GM18867 (cell line): ENCODE measurements around the gene LSMEM2.
"Not testable (repeated sequence)": the region's sequence is repeated elsewhere in the genome, so short reads cannot be mapped to it uniquely, and the experiment has no call there.

Experiments
- ATAC-seq: cut with Tn5 transposase; IDR thresholded peaks from one replicate; pipeline ENCODE4 v1.9.1; 2021; ENCODE audit warnings: mild to moderate bottlenecking, moderate library complexity; ENCODE audit not compliant: unreplicated experiment

The LSMEM2 gene

DNA sequence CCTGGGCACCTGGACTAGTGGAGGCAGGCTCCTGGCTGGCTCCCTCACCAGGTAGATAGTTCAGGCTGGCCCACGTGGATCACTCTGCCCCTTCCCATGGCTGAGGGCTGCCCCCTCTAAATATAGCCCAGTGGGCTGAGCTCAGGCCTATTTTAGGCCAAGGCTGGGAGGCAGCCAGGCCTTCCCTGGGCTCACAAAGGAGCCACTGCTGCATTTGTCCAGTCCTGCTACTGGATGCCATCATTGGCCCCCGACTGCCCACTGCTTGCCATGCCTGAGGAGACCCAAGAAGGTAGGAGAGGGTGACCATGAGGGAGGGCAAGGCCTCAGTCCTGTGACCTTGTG is at the start of gene LSMEM2:
Gene LSMEM2 (plus strand): TSS at position 208 of the 345 bp plus-strand sequence. CDS start 27 bp downstream, at position 235.
- no peak for ATAC-seq

DNA sequence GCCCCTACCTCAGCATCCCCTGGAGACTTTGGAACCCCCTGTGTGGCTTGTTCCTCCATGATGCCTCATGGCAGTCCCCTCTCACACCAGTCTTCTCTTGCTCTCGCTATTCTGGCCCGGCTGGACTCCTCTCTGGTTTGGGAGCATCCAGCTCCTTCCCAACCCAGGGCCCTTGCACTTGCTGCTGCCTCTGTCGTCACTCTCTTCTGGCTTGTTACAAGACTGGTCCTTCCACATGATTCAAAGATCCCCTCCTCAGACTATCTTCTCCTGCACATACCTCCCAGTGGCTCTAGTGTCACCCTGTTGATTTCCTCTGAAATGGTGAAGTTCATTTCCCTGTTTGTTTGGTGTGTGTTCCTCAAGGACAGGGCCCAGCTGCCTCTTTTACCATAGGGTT is 49.4 kb upstream of the LSMEM2 start:
- no peak for ATAC-seq

DNA sequence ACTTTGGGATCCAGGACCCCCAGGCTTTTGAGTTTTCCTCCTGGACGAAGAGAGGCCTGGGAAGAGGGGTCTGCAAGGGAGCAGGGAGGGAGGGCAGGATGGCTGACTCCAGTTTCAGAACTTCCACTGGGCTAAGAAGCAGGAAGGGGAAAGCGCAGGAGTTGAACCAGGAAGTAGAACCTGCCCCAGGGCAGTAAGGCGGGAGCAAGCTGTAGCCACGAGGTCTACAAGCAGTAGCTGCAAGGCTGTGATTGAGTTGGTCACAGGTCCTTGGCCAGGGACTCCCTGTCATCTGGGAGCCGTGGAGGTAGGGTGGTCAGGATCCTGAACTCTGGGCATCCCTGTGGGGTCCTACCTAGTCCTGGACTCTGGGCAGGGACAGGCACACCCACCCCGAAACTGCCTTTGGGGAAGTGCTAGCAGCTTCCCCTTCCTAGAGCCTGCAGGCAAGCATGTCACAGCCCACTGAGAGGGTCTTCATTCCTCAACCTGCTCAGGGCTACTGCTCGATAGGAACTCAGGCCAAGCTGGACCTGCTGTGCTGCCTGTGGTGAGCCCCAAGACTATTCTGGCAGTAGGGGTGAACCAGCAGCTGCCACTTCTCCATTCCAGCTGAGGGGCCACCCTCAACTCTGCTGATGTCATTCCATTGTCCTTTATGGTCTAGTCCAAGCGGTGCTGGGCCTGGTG is 48.6 kb upstream of the LSMEM2 start:
- ATAC-seq: no peak

DNA sequence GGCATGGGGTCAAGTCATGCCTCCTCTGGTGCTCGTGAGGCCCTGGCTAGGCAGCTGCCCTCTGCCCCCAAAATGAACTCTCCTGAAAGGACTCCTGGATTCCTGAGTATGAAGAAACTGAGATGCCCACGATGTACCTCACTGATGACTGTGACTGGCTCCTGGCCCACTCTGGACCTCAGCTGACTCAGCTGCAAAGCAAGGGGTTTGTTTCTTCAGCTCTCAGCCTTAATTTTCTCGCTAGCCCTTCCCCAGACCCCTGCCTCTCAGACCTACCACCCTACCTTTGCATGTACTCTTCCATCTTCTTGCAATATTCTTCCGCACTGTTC is 48.1 kb upstream of the LSMEM2 start:
- no peak for ATAC-seq

DNA sequence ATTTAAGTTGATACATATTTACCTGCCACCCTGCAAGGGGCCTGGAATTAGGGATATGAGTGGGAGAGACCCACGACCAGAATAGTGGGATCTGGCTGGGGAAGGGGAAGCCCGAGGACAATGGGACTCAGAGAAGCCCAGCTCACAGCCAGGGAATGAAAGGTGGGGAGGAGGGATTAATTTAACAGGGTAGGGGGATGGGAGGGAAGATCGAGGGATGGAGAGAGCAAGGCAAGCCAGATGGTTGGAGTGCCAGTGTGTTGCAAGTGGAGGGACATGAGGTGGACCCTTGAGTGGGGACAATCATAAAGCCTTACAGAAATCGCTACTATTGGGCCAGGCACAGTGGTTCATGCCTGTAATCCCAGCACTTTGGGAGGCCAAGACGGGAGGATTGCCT is 47.3 kb upstream of the LSMEM2 start:
- ATAC-seq: no peak

DNA sequence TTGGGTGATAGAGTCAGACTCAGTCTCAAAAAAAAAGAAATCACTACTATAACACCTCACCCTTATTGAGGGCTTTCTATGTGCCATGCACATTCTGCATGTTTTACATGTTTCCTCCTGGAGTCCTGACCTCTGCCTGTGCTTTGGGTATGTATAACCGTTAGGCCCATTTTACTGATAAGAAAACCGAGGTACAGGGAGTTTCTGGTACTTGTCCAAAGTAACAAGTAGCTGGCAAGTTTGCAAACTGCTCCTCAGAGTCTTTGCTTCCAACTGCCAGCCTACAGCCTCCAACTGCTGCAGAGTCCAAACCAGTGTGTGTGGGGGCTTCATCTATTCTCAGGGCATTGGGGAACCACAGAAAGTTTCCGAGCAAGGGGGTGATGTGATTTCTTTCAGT is 46.6 kb upstream of the LSMEM2 start:
- ATAC-seq: no peak

DNA sequence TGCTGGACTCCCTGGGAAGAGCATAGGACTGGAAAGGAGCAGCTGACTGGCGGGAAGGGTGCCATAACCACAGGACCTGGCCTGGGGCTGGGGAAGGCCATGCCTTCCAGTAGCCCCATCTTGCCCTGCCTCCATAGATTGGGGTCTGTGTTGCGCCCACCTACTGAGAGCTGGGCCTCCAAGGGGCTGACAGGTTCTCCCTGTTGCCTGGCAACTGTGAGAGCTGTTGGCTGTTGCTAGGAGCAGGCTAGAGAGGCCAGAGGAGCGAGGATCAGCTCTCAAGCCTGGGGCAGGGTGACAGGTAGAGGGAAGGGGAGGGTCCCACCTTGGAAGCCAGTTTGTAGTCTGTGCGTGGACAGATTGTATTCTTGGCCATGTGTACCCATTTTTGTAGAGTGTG is 45.7 kb upstream of the LSMEM2 start:
- no peak for ATAC-seq

DNA sequence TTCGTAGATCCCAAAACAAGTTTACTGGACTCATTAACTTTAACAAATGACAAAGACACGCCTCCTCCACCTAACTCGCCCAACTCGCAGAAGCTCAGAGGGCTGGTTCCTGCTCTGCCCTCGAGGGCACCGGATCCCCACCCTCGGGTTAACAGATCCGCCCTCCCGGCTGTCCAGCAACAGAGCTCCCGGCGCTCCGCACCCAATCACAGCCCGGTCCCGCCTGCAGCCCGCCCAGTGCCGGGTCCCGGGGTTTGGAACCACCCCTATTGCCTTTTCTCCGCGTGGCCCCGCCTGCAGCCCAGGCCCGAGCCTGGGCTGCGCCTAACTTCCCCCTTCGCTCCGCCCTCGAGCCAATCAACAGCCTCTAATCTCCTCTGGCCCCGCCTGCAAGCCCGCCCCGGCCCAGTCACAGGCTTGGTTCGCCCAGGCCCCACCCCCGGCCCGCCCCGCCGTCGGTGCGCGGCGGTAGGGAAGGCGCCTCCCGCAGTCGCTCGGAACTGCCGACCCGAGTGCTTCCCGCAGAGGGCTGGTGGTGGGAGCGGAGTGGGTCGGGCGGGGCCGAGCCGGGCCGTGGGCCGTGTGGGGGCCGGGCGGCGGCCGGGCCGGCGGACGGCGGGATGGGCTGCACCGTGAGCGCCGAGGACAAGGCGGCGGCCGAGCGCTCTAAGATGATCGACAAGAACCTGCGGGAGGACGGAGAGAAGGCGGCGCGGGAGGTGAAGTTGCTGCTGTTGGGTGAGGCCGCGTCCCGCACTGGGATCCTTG is 43.0 kb upstream of the LSMEM2 start, which contains the start of gene GNAI2:
Gene GNAI2 (plus strand): TSS at position 489 of the 768 bp plus-strand sequence. CDS start 132 bp downstream, at position 621.
- peak; percentile 88 for ATAC-seq

DNA sequence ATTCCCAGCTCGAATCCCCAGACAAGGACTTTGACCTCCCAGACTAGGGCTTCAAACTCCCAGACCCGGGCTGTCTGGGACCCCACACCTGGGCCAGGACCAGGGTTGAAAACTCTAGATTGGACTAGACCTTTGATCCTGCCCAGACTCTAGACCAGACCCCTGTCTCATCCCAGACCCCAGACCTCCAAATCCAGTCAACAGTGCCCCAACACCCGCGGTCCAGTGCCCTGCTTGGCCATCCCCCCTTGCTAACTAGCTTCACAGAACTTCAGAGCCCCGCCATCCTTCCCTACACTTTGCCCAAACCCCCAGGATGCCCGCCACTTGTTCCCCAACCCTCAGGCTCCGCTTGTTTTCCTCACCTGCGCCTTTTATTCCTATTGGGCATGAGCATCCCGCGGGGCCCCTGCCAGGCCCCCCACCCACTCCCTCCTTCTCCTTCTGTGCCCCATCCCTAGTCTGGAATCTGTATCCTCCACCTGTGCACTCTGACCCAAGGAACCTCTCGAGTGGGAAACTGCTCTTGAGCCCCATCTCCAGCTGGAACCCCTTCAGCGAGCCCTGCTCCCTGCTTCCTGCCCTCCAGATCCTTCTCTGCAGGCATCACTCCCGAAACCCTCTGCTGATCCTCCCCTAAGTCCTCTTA is 42.3 kb upstream of the LSMEM2 start:
- ATAC-seq: no peak

DNA sequence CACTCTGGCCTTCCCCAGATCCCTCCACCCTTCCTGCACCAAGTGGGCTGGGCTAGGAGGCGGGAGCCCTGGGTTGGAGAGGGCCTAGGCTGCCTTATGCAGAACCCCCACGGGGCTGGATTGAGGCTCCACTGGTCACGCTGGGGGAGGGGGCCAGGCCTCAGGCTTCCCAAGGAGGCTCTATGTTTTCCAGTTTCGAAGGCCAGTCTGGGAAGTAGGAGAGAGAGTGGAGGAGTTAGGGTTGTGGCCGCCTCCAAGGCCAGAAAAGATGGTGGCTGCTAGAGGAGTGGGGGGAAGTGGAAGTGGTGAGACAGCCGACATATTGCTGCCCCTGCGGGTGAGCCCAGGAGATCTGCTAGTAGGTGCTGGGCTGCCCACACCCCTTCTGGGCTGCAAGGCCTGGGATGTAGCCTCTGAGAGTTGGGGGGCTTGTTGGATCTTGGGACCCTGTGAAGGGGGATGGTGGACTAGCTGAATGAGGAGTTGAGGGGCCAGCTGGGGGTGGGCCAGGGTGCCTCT is 41.7 kb upstream of the LSMEM2 start:
- ATAC-seq: no peak

DNA sequence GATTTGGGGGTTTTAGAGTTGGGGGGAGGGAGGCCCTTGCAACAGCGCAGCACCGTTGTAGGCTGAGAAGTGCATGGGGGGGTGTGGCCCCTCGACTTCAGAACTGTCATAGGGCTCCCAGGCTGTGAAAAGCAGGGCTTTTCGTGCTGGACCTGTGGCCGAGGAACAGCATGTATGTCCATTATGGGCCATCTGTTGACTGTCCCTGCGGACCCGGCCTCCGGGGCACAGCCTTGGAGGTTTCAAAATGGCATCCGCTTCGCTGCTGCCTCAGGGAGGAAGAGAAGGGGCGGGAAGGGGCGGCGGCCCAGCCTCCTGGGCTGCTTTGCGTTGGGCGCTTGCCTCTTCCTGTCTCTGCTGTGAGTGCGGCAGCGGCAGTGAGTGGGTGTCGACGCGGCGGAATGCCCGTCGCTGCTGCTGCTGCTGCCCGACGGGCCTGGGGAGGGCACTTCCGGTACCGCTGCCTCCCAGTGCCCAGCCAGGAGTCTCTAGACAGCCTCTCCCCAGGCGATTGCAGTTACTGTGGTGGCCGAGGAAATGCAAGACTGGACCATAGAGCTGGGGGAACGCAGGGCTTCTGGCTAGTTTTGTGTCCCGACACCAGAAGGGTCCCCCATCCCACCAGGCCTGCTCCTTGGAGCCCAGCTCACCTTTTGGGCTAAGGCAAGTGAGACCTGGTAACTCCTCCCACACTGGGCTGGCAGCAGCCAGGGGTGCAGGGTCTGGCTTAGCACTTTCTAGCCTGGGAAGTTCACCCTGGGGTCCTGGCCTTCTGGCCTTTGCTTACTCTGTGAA is 40.9 kb upstream of the LSMEM2 start:
- peak; percentile 36 for ATAC-seq

DNA sequence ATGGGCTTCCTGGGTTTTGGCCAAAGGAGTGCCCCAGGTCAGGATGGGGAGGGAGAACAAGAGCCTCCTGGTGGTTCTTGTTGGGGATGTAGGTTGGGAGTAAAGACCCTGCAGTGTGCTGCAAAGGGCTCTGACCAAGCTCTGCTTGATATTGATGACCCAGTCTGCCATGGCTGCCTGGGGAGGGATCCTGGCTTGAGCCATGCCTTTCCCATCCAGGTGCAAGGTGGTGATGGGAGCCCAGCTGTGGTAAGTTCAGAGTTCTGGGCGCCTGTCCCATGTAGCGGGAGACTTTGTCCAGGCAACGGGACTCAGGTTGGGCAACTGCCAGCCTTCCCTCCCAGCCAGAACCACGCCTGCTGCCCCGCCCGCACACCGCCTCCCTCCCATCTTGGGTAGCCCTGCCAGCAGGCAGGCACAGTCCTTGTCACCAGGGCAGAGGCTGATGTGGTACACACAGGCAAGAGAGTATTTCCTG is 40.3 kb upstream of the LSMEM2 start:
- ATAC-seq: no peak

DNA sequence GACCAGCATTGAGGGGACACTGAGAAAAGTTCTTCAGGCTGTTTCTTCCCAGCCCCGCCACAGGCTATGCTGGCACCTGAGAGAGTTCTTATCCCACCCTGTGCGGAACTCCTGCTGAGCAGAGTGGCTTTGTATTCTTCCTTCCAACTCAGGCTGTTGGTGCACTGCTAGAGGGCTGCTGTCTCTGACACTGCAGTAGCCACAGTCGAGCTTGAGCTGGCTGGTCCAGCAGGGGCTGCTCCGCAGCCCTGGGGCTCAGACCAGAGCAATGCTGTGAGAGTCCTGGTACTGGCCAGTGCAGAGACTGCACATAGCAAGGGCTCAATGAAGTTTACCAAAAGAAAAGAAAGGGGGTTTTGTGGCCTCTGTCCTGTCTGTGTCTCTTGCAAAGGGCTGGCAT is 39.2 kb upstream of the LSMEM2 start:
- ATAC-seq: no peak

DNA sequence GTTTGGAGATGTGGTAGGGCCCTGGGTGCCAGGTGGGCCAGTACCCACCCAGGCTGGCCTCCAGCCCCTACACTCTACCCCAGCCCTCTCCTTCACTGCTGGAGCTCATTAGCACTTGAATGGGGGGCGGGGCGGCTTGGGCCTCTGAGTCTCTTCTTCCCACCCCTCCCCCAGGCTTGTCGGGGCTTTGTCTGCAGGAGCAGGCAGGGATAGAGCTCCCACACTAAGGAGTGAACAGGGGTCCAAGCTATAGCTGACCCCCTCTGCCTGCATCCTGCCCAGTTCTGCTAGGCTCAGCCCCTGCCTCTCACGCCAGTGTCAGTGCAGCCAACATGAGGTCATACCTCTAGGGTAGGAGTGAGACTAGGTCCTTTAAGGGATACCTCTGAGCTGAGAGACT is 37.7 kb upstream of the LSMEM2 start:
- no peak for ATAC-seq

DNA sequence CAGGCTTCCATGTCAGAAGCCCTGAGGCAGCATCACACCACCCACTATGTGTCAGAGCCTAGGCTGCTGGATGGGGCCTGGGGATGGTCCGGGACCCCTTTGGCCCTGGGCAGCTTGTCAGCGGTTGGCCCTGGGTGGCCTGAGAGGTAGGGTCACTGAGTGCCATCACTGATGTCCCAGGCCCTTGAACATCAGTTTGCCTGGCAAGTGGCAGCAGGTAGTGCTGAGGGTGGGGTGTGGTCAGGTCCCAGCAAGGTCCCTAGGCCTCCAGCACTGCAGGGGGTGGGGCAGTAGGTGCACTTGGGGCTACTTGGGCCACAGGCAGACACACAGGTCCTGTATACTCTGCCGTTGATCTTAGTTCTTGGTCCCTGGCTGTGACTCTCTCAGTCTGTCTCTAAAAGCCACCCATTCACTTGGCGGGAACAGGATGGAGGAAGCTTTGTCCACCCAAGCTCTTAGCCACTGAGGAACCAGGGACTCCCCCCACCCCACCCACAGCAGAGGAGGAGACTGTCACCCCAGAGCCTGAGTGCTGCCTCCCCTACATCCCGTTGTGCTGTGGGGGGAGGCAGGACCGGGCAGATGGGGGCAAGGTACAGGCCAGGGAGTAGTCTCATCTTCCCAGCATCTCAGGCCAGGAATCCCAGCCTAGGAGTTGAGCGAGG is 37.0 kb upstream of the LSMEM2 start:
- ATAC-seq: no peak

DNA sequence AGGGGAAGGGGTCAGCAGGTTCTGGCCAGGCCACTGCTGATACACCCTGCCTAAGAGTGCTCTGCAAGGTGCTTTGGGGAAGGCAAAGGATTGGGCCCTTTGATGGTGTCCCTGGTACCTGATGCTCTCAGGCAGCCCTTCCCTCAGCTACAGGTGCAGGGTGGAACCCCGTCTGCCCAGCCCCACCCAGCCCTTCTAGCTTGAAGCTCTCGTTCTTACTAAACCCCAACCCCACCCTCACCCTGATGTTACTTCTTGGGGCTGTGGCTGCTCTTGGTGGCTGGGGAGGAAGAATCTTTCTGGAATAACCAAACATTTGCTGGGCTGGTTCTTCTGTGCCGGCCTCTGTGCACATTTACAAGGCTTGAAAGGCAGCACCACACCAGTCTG is 36.5 kb upstream of the LSMEM2 start:
- no peak for ATAC-seq

DNA sequence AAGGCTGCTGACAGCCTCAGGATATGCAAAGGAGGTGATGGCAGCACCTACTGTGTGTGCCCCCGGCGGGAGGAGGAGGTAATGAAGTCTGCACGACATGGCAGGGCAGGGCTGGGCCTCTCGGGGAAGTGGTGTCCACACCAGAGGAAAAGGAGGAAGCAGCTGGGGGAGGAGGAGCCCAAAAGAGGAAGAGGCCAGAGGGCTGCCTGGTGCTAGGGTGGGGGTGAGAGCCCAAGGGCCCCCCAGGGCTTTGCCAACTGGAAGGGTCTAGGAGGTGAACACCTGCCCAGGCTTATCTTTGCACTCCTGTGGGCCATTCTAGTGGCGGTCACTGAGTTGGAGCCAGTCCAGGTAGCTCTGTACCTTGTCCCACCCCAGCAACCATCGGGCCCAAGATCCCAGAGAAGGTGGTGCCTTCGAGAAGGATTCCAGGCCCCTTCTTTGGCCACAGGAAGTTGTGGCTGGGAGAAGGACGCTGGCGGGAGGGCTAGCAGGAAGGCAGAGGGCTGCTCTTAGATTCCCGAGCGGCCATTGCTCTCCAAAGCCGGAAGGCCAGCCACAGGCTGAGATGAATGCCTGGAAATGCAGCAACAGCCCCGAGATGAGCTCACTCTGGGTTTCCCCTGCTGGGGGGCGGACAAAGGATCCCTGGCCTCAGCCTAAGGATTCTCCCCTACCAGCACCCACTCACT is 35.9 kb upstream of the LSMEM2 start:
- no peak for ATAC-seq

DNA sequence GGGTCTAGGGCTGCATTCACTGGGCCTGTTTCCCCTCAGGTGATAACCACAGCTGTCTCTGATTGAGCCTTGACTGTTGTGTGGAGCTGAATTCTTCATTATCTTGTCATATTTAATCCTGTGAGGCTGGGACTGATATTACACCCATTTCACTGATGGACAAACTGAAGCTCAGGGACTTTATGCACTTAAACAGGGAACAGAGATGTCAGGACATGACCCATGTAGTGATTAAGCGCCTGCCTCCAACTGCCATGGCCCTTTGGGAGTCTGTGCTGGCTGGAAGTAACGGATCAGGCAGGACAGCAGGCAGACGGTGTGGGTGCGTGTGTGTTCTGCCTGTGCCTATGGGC is 35.4 kb upstream of the LSMEM2 start:
- no peak for ATAC-seq

DNA sequence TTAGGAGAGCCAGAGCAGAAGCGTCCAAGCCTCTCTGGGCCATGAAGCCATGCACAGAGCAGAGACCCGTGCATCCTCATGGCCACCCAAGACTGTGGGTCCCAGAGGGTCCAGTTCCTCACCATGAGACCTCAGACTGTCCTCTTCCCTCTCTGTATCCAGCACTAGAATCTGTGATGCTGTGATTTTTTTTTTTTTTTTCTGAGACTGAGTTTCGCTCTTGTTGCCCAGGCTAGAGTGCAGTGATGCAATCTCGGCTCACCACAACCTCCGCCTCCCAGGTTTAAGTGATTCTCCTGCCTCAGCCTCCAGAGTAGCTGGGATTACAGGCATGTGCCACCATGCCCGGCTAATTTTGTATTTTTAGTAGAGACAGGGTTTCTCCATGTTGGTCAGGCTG is 34.1 kb upstream of the LSMEM2 start:
- ATAC-seq: not testable (repeated sequence)

DNA sequence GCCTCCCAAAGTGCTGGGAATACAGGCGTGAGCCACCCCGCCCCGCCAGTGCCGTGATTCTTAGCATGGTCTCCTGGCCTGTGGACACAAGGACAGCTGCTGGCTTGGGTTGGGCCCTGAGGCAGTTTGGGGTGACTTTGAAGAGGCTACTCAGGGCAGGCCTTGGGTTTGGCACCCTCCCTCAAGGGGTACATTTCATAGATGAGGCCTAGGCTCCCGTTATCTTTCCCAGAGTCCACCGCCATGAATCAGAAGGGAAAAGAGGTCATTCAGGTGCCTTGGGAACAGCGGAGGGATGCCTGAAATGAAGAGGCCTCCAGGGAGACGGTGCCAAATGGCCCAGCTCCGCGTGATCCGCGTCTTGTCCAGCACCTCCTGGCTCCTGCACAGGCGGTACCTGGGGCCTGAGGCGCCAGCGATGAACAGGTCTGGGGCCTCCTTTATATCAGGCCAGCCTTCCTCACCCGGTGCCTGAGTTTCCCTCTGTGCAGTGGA is 33.6 kb upstream of the LSMEM2 start:
- no peak for ATAC-seq
